ENCODE data around the gene FAM50A. TPM values are rescaled to one million over a fixed set of nuclear protein-coding genes. Genes with fewer than 3 reads are reported as not detected.

Gene FAM50A
- total and polyA plus RNA-seq, 2 donors (not counting 1 experiment from before 2014, with no cell fraction given): 80.1 to 117 TPM

GRCh38 chrX:154448484-154448883 is 4.5 kb downstream of the FAM50A start:
- TF ChIP-seq, protein P1, sequence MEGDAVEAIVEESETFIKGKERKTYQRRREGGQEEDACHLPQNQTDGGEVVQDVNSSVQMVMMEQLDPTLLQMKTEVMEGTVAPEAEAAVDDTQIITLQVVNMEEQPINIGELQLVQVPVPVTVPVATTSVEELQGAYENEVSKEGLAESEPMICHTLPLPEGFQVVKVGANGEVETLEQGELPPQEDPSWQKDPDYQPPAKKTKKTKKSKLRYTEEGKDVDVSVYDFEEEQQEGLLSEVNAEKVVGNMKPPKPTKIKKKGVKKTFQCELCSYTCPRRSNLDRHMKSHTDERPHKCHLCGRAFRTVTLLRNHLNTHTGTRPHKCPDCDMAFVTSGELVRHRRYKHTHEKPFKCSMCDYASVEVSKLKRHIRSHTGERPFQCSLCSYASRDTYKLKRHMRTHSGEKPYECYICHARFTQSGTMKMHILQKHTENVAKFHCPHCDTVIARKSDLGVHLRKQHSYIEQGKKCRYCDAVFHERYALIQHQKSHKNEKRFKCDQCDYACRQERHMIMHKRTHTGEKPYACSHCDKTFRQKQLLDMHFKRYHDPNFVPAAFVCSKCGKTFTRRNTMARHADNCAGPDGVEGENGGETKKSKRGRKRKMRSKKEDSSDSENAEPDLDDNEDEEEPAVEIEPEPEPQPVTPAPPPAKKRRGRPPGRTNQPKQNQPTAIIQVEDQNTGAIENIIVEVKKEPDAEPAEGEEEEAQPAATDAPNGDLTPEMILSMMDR (conservative IDR thresholded peaks at IDR 0.05 in 1 of 2, IDR thresholded peaks at IDR 0.05 in 1 of 2; ENCODE audit: low read depth in 1 of 2, low read length in 2 of 2): no peak
- TF ChIP-seq EZH2 (IDR thresholded peaks at IDR 0.05; ENCODE audit: low read length, missing control alignments): no peak
- no peak for DNase-seq (ENCODE audit: low read depth in 2 of 2)
- Histone ChIP-seq H2AFZ (ENCODE audit: low read length) (no peak overlapping the region), H3K9me3 (ENCODE audit: control insufficient read depth, insufficient read depth, low read depth, low read length) (no peaks in the 10 kb centered on the region), H3K27me3 (ENCODE audit: control insufficient read depth, insufficient read depth, low read length) (no peaks in the 10 kb centered on the region), H3K79me2 (ENCODE audit: control insufficient read depth, insufficient read depth, low read length) (peaks cover 26% of the 10 kb centered on the region), H3K27ac (ENCODE audit: insufficient read depth, low read length) (no peak overlapping the region), H4K20me1 (ENCODE audit: control insufficient read depth, extremely low read depth, insufficient read depth, low read length) (no peaks in the 10 kb centered on the region), H3K4me3 (replicated peaks in 1 of 4; ENCODE audit: control extremely low read depth in 1 of 4, insufficient read depth in 1 of 4, low read depth in 3 of 4, low read length in 4 of 4) (no peak overlapping the region), H3K9ac (ENCODE audit: insufficient read depth, low read length) (no peak overlapping the region), H3K4me1 (ENCODE audit: control insufficient read depth, extremely low read depth, insufficient read depth, low read length) (peaks cover 7% of the 10 kb centered on the region), H3K4me2 (ENCODE audit: extremely low read depth, insufficient read depth, low read length) (no peak overlapping the region), H3K36me3 (ENCODE audit: control insufficient read depth, insufficient read depth, low read length) (peaks cover 8% of the 10 kb centered on the region)

GRCh38 chrX:154449618-154450017 is 5.7 kb downstream of the FAM50A start:
- peaks cover 8% of the 10 kb centered on the region for H3K36me3 ChIP-seq (ENCODE audit: control insufficient read depth, insufficient read depth, low read length)
- H4K20me1 ChIP-seq (ENCODE audit: control insufficient read depth, extremely low read depth, insufficient read depth, low read length): no peaks in the 10 kb centered on the region
- H3K79me2 ChIP-seq (ENCODE audit: control insufficient read depth, insufficient read depth, low read length): peaks cover 23% of the 10 kb centered on the region
- H3K9ac ChIP-seq (ENCODE audit: insufficient read depth, low read length): no peak overlapping the region
- no peaks in the 10 kb centered on the region for H3K27me3 ChIP-seq (ENCODE audit: control insufficient read depth, insufficient read depth, low read length)
- peaks cover 7% of the 10 kb centered on the region for H3K4me1 ChIP-seq (ENCODE audit: control insufficient read depth, extremely low read depth, insufficient read depth, low read length)
- TF ChIP-seq EZH2 (IDR thresholded peaks at IDR 0.05; ENCODE audit: low read length, missing control alignments): no peak
- TF ChIP-seq, protein P1 (conservative IDR thresholded peaks at IDR 0.05 in 1 of 2, IDR thresholded peaks at IDR 0.05 in 1 of 2; ENCODE audit: low read depth in 1 of 2, low read length in 2 of 2): no peak
- no peak overlapping the region for H3K4me2 ChIP-seq (ENCODE audit: extremely low read depth, insufficient read depth, low read length)
- H3K4me3 ChIP-seq (replicated peaks in 1 of 4; ENCODE audit: control extremely low read depth in 1 of 4, insufficient read depth in 1 of 4, low read depth in 3 of 4, low read length in 4 of 4): no peak overlapping the region
- no peak overlapping the region for H2AFZ ChIP-seq (ENCODE audit: low read length)
- DNase-seq (ENCODE audit: low read depth in 2 of 2): no peak
- no peaks in the 10 kb centered on the region for H3K9me3 ChIP-seq (ENCODE audit: control insufficient read depth, insufficient read depth, low read depth, low read length)
- H3K27ac ChIP-seq (ENCODE audit: insufficient read depth, low read length): no peak overlapping the region

DNA sequence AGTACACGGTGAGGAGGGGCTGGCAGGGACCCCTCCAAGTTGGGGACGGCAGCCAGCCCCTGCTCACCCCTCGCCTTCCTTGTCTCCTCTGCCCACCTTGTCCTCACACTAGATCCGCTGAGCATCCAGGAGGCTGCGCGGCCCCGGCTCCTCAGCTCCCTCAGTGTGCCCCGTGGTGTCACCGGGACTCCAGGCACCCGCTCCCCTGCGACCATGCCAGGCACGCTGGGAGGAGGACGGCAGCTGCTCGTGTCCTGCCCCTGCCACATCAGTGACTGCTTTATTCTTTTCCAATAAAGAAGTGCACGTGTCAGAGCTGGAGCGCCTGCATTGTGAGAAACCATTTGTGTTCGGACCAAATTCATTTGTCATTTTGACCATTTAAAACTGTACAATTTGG is 6.4 kb downstream of the FAM50A start:
- H2AFZ ChIP-seq (ENCODE audit: low read length): no peak overlapping the region
- H3K9me3 ChIP-seq (ENCODE audit: control insufficient read depth, insufficient read depth, low read depth, low read length): no peaks in the 10 kb centered on the region
- no peak for DNase-seq (ENCODE audit: low read depth in 2 of 2)
- H3K36me3 ChIP-seq (ENCODE audit: control insufficient read depth, insufficient read depth, low read length): peaks cover 8% of the 10 kb centered on the region
- H3K27ac ChIP-seq (ENCODE audit: insufficient read depth, low read length): no peak overlapping the region
- no peak overlapping the region for H3K4me3 ChIP-seq (replicated peaks in 1 of 4; ENCODE audit: control extremely low read depth in 1 of 4, insufficient read depth in 1 of 4, low read depth in 3 of 4, low read length in 4 of 4)
- H3K79me2 ChIP-seq (ENCODE audit: control insufficient read depth, insufficient read depth, low read length): peaks cover 16% of the 10 kb centered on the region
- H3K27me3 ChIP-seq (ENCODE audit: control insufficient read depth, insufficient read depth, low read length): no peaks in the 10 kb centered on the region
- H3K9ac ChIP-seq (ENCODE audit: insufficient read depth, low read length): no peak overlapping the region
- no peak for TF ChIP-seq EZH2 (IDR thresholded peaks at IDR 0.05; ENCODE audit: low read length, missing control alignments)
- TF ChIP-seq, protein P1 (conservative IDR thresholded peaks at IDR 0.05 in 1 of 2, IDR thresholded peaks at IDR 0.05 in 1 of 2; ENCODE audit: low read depth in 1 of 2, low read length in 2 of 2): no peak
- peaks cover under 1% of the 10 kb centered on the region for H3K4me1 ChIP-seq (ENCODE audit: control insufficient read depth, extremely low read depth, insufficient read depth, low read length)
- H4K20me1 ChIP-seq (ENCODE audit: control insufficient read depth, extremely low read depth, insufficient read depth, low read length): no peaks in the 10 kb centered on the region
- no peak overlapping the region for H3K4me2 ChIP-seq (ENCODE audit: extremely low read depth, insufficient read depth, low read length)

Measured in fibroblast of lung (primary cell).